GM23248 (cell line): ENCODE data around the gene PRDM16. TPM values are rescaled to one million over a fixed set of nuclear protein-coding genes. Genes with fewer than 3 reads are reported as not detected.

ENCODE experiments used
- DNase-seq: peaks from one replicate; pipeline ENCODE4 v3.0.0-alpha.2; 2015
- H2AFZ ChIP-seq: fragments of 200-600 bp; sonication (generic); 2 replicates; pipeline ENCODE4 v1.6.1; 2016; ENCODE audit warnings: antibody characterized with exemption
- H3F3A ChIP-seq: fragments of 200-600 bp; sonication (generic); 2 replicates; pipeline ENCODE4 v1.6.1; 2016; ENCODE audit warnings: mild to moderate bottlenecking, antibody characterized with exemption, mixed run types; ENCODE audit not compliant: insufficient read depth
- H3K27ac ChIP-seq: fragments of 200-600 bp; sonication (generic); 2 replicates; pipeline ENCODE4 v1.5.1; 2016; ENCODE audit warnings: mild to moderate bottlenecking
- H3K27me3 ChIP-seq: fragments of 200-600 bp; sonication (generic); replicated peaks from 2 replicates; pipeline ENCODE4 v1.6.1; 2016; ENCODE audit warnings: mild to moderate bottlenecking; ENCODE audit not compliant: insufficient read depth
- H3K36me3 ChIP-seq: fragments of 200-600 bp; sonication (generic); 2 replicates; pipeline ENCODE4 v1.6.1; 2016; ENCODE audit warnings: low read depth, mild to moderate bottlenecking
- H3K4me1 ChIP-seq: fragments of 200-600 bp; sonication (generic); 2 replicates; pipeline ENCODE4 v1.6.1; 2016; ENCODE audit warnings: mild to moderate bottlenecking; ENCODE audit not compliant: insufficient read depth
- H3K4me2 ChIP-seq: fragments of 200-600 bp; sonication (generic); one replicate; pipeline ENCODE4 v1.6.1; 2016; ENCODE audit warnings: mild to moderate bottlenecking; ENCODE audit not compliant: unreplicated experiment
- H3K4me3 ChIP-seq: fragments of 200-600 bp; sonication (generic); 2 replicates; pipeline ENCODE4 v1.5.1; 2016; ENCODE audit warnings: mild to moderate bottlenecking
- H3K79me2 ChIP-seq: fragments of 200-600 bp; sonication (generic); 2 replicates; pipeline ENCODE4 v1.6.1; 2016; ENCODE audit warnings: mild to moderate bottlenecking; ENCODE audit not compliant: insufficient read depth
- H3K9ac ChIP-seq: fragments of 200-600 bp; sonication (generic); 2 replicates; pipeline ENCODE4 v1.6.1; 2016; ENCODE audit warnings: mild to moderate bottlenecking
- H3K9me2 ChIP-seq: fragments of 200-600 bp; sonication (generic); 2 replicates; pipeline ENCODE4 v1.6.1; 2016; ENCODE audit warnings: mixed run types, mild to moderate bottlenecking, moderate library complexity; ENCODE audit not compliant: insufficient read depth
- H3K9me3 ChIP-seq: fragments of 200-600 bp; sonication (generic); one replicate; pipeline ENCODE4 v1.6.1; 2017; ENCODE audit warnings: low read depth
- H4K20me1 ChIP-seq: fragments of 200-600 bp; sonication (generic); 2 replicates; pipeline ENCODE4 v1.6.0; 2016; ENCODE audit not compliant: insufficient read depth
- EZH2 ChIP-seq: fragments of 200-600 bp; sonication (generic); IDR thresholded peaks from 2 replicates; pipeline ENCODE4 v1.6.1; 2018; ENCODE audit warnings: antibody characterized with exemption, mild to moderate bottlenecking; ENCODE audit not compliant: insufficient read depth, poor library complexity, severe bottlenecking
- EZH2phosphoT487 ChIP-seq: fragments of 200-600 bp; sonication (generic); IDR thresholded peaks from 2 replicates; pipeline ENCODE4 v1.6.1; 2018; ENCODE audit warnings: antibody characterized with exemption, moderate library complexity, mild to moderate bottlenecking, low read depth; ENCODE audit not compliant: insufficient read depth
- WGBS, 2 experiments: methylation state at CpG; one replicate each; pipeline ENCODE4 v1.1.6; 2015 to 2017; ENCODE audit warnings: low lambda C conversion rate in 2 of 2, low coverage in 1 of 2; ENCODE audit errors: missing lambda C conversion rate in 2 of 2; 5-methylcytosine and 5-hydroxymethylcytosine counted together
- in situ Hi-C: fragments of 300-500 bp; cut with MboI; formaldehyde crosslinking; loops from 2 replicates; pipeline ENCODE4 v1.15.0; 2020
- polyA plus RNA-seq: library from polyadenylated mRNA; unstranded; fragments of >200 nt; fragmentation: Nextera tagmentation; extraction: Ambion mirVana; gene quantifications from 2 replicates; pipeline ENCODE4 v1.2.1, GENCODE V29; 2016
- total RNA-seq: library from RNA; depleted of rRNA; stranded (reverse); fragments of >200 nt; shearing (Covaris generic); gene quantifications from 2 replicates; pipeline ENCODE4 v1.2.3, GENCODE V29; 2014

PRDM16 gene
- total and polyA plus RNA-seq, 2 experiments from 2014 or later, result 0.18 TPM; not detected in 1

GRCh38 chr1:3101124-3101939 is 32.3 kb downstream of the PRDM16 start:
- Histone ChIP-seq H3K4me1 (no peaks in the 10 kb centered on the region), H3K27me3 (no peaks in the 10 kb centered on the region; the same call in 1 of the 2 replicates), H2AFZ (no peak overlapping the region), H3F3A (no peaks in the 10 kb centered on the region), H3K36me3 (no peaks in the 10 kb centered on the region), H4K20me1 (no peaks in the 10 kb centered on the region), H3K79me2 (no peaks in the 10 kb centered on the region), H3K9me3 (no peaks in the 10 kb centered on the region), H3K27ac (no peak overlapping the region), H3K9me2 (no peaks in the 10 kb centered on the region), H3K4me3 (no peak overlapping the region), H3K4me2 (no peak overlapping the region), H3K9ac (no peak overlapping the region)
- TF ChIP-seq EZH2, result no peak
- TF ChIP-seq EZH2phosphoT487, result no peak
- in situ Hi-C loops, result no loop called here
- DNase-seq, result no peak
- 25 to 30% methylated on average over 28 to 29 of the region's 29 CpGs for WGBS, 2 experiments

DNA sequence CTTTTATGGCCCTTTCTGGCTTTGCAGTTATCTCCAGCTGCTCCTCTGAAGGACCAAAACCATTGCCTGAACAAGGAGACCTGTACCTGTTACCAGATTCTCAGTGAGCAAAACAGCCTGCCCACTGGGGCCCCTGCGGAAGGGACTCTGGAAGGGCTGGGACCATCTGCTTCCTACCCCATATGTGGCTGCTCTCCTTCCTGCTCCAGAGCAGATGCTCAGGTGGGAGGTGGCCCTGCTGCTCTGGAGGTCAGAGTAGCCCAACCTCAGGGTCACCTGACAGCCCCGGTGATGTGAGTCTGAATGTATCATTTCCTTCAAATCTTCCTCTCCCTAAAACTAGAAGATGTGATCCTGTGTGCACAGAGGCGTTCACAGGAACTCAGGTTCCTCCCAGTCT is 33.6 kb downstream of the PRDM16 start:
- Histone ChIP-seq H4K20me1 (no peaks in the 10 kb centered on the region), H3K27me3 (peaks cover 3% of the 10 kb centered on the region; the same call in 1 of the 2 replicates), H3K4me3 (no peak overlapping the region), H3K4me1 (no peaks in the 10 kb centered on the region), H2AFZ (no peak overlapping the region), H3F3A (no peaks in the 10 kb centered on the region), H3K9ac (no peak overlapping the region), H3K4me2 (no peak overlapping the region), H3K27ac (no peak overlapping the region), H3K36me3 (no peaks in the 10 kb centered on the region), H3K79me2 (no peaks in the 10 kb centered on the region), H3K9me3 (no peaks in the 10 kb centered on the region), H3K9me2 (no peaks in the 10 kb centered on the region)
- no peak for DNase-seq
- no peak for TF ChIP-seq EZH2
- TF ChIP-seq EZH2phosphoT487, result no peak
- in situ Hi-C loops, result no loop called here
- WGBS, 2 experiments, result 64 to 69% methylated on average over 3 of the region's 3 CpGs

GRCh38 chr1:3103967-3104677 is 35.1 kb downstream of the PRDM16 start:
- no peaks in the 10 kb centered on the region for H3K9me3 ChIP-seq
- no peaks in the 10 kb centered on the region for H3F3A ChIP-seq
- H3K79me2 ChIP-seq, result no peaks in the 10 kb centered on the region
- WGBS, 2 experiments, result 53 to 63% methylated on average over 13 to 16 of the region's 16 CpGs
- no peaks in the 10 kb centered on the region for H3K9me2 ChIP-seq
- no peak overlapping the region for H3K9ac ChIP-seq
- H4K20me1 ChIP-seq, result no peaks in the 10 kb centered on the region
- H3K4me2 ChIP-seq, result no peak overlapping the region
- no peaks in the 10 kb centered on the region for H3K36me3 ChIP-seq
- H3K4me3 ChIP-seq, result no peak overlapping the region
- no peak overlapping the region for H3K27ac ChIP-seq
- DNase-seq, result no peak
- H2AFZ ChIP-seq, result no peak overlapping the region
- in situ Hi-C loops, result no loop called here
- no peaks in the 10 kb centered on the region for H3K4me1 ChIP-seq
- peaks cover 12% of the 10 kb centered on the region for H3K27me3 ChIP-seq
- TF ChIP-seq EZH2phosphoT487 (no peak), EZH2 (no peak)

DNA sequence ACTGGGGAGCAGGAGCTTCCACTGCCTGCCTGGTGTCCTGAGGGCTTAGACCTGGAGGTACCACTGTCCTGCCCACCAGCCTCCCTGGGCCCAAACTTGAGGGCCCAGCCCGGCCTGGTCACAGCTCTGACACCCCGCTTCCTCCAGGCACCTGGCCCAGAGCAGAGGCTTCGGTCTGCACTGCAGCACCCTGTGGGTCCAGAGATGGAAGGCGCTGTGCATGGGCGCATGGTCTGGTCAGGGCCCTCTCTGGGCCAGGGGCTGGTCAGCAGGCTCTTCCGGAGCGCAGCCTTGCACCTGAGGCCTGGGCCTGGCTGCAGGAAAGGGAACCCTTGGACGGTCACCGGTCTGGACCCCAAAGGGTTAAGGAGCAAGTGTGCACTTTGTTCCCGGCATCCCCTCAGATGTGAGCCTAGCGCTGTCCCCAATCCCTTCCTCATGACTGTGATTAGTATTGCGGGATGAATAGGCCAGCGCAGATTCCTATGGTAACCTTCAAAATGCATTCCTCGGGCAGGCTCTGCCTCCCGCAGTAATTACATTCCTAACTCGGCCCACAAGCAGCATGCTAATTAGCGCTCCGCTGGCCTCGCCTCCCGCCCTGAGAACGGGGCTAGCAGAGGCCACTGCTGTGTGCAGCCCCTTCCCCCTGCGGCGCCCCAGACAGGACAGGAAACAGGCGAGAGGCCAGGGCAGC is 36.3 kb downstream of the PRDM16 start:
- peaks cover 16% of the 10 kb centered on the region for H3K27me3 ChIP-seq
- H3K27ac ChIP-seq, result no peak overlapping the region
- no peaks in the 10 kb centered on the region for H3K9me3 ChIP-seq
- in situ Hi-C loops, result no loop called here
- H3F3A ChIP-seq, result no peaks in the 10 kb centered on the region
- no peak overlapping the region for H2AFZ ChIP-seq
- H3K9ac ChIP-seq, result no peak overlapping the region
- no peaks in the 10 kb centered on the region for H3K4me1 ChIP-seq
- H3K79me2 ChIP-seq, result no peaks in the 10 kb centered on the region
- H3K4me3 ChIP-seq, result no peak overlapping the region
- no peaks in the 10 kb centered on the region for H3K9me2 ChIP-seq
- no peak overlapping the region for H3K4me2 ChIP-seq
- H4K20me1 ChIP-seq, result no peaks in the 10 kb centered on the region
- TF ChIP-seq EZH2phosphoT487, result no peak
- TF ChIP-seq EZH2, result no peak
- DNase-seq, result peak; percentile 17
- 24 to 26% methylated on average over 22 to 24 of the region's 24 CpGs for WGBS, 2 experiments
- no peaks in the 10 kb centered on the region for H3K36me3 ChIP-seq
